UCSD-AML1 (cell line): Measurements from ENCODE around the gene PTAFR.
A peak's percentile ranks its signal among the peaks of the same experiment; 100 is the strongest.

ENCODE experiments used
- DNase-seq: peaks from one replicate; lab custom pipeline; 2025; ENCODE audit not compliant: unreplicated experiment; lab: John Stamatoyannopoulos, UW

PTAFR gene

GRCh38 chr1:28176492-28177470 lies at the start of gene PTAFR:
PTAFR (minus strand) TSS chr1:28176690; CDS start chr1:28151021, 25,669 bp downstream.
- peak; percentile 66 for DNase-seq

- no peak for DNase-seq
Measured at GRCh38 chr1:28213315-28213714, 36.8 kb upstream of the PTAFR start.

- DNase-seq: no peak
Measured at GRCh38 chr1:28209700-28210099, 33.2 kb upstream of the PTAFR start.

GRCh38 chr1:28208818-28209441 lies 32.4 kb upstream of the PTAFR start:
- peak; percentile 43 for DNase-seq

GRCh38 chr1:28205243-28205642 lies 28.8 kb upstream of the PTAFR start:
- DNase-seq: no peak

- no peak for DNase-seq
Measured at GRCh38 chr1:28200234-28200873, 23.9 kb upstream of the PTAFR start.

GRCh38 chr1:28199328-28200233 lies 23.1 kb upstream of the PTAFR start:
- DNase-seq: no peak

- DNase-seq: no peak
Measured at GRCh38 chr1:28197682-28198415, 21.4 kb upstream of the PTAFR start.

GRCh38 chr1:28196330-28196729 lies 19.8 kb upstream of the PTAFR start:
- no peak for DNase-seq

- DNase-seq: no peak
Measured at GRCh38 chr1:28195780-28196179, 19.3 kb upstream of the PTAFR start.

- DNase-seq: no peak
Measured at GRCh38 chr1:28194326-28195035, 18.0 kb upstream of the PTAFR start.

GRCh38 chr1:28193701-28194161 lies 17.2 kb upstream of the PTAFR start:
- no peak for DNase-seq

- peak; percentile 28 for DNase-seq
Measured at GRCh38 chr1:28190996-28191645, 14.6 kb upstream of the PTAFR start.

- DNase-seq: no peak
Measured at GRCh38 chr1:28190337-28190979, 14.0 kb upstream of the PTAFR start.

GRCh38 chr1:28185071-28185470 lies 8.6 kb upstream of the PTAFR start:
- no peak for DNase-seq

- no peak for DNase-seq
Measured at GRCh38 chr1:28180306-28181305, 4.1 kb upstream of the PTAFR start.
